K562 (cell line): ENCODE data around the gene KMO. TPM values are rescaled to one million over a fixed set of nuclear protein-coding genes. Genes with fewer than 3 reads are reported as not detected.

Experiments
- ATAC-seq: fragments of 200-7000 bp; cut with Tn5 transposase; 3 replicates; pipeline ENCODE4 v1.9.1; 2020; ENCODE audit warnings: moderate library complexity
- BruUV-seq: library from RNA; stranded (reverse); fragments of 400-500 nt; replicated peaks from 2 replicates; lab custom pipeline; 2021; lab: Mats Ljungman, UMichigan
- CTCF ChIA-PET: fragments of 300-600 bp; formaldehyde crosslinking; extraction: SDS; loops from one replicate; lab custom pipeline; 2021; ENCODE audit warnings: low intra/inter-chr PET ratio; lab: Yijun Ruan, JAX
- POLR2A ChIA-PET: fragments of 300-600, 350-650 bp; sonication (Branson Sonifier 250); formaldehyde crosslinking; extraction: SDS; loops from one replicate; lab custom pipeline; 2021; ENCODE audit warnings: antibody characterized with exemption, inconsistent platforms; lab: Yijun Ruan, JAX
- DNase-seq, 4 experiments: peaks; one replicate each; pipeline versions ENCODE4 v3.0.0 to v3.0.0-alpha.2; 2011 to 2018; ENCODE audit warnings: low spot score in 3 of 4, mixed read lengths in 3 of 4; ENCODE audit errors: extremely low read depth in 1 of 4
- FAIRE-seq: peaks from 2 replicates; lab custom pipeline; 2011; peaks lifted over from hg19 to GRCh38; lab: Jason Lieb, UNC
- H2AFZ ChIP-seq: 2 replicates; pipeline ENCODE4 v1.6.0; 2011; ENCODE audit warnings: low read depth, low read length, control low read depth, inconsistent platforms
- H3K27ac ChIP-seq: fragments of 200-600 bp; 3 replicates; pipeline ENCODE4 v1.8.0; 2011; ENCODE audit warnings: low read depth, mild to moderate bottlenecking, control low read depth, inconsistent platforms, low read length, moderate library complexity, mixed read lengths; ENCODE audit errors: extremely low read depth
- H3K27me3 ChIP-seq, 2 experiments: fragments of 300-600 bp in 1 of 2; 2 replicates in 1 of 2; 3 replicates in 1 of 2; pipeline versions ENCODE4 v1.6.0 to v1.8.0; 2011; ENCODE audit warnings: inconsistent platforms in 2 of 2, low read length in 2 of 2, mild to moderate bottlenecking in 1 of 2, mixed read lengths in 1 of 2, moderate library complexity in 1 of 2; ENCODE audit not compliant: control insufficient read depth in 2 of 2, insufficient read depth in 2 of 2
- H3K36me3 ChIP-seq: fragments of 300-600 bp; 3 replicates; pipeline ENCODE4 v1.8.0; 2011; ENCODE audit warnings: mild to moderate bottlenecking, low read length, inconsistent platforms; ENCODE audit not compliant: control insufficient read depth, insufficient read depth
- H3K4me1 ChIP-seq, 2 experiments: fragments of 200-600 bp in 1 of 2; replicated peaks in 1 of 2; 2 replicates in 1 of 2; 3 replicates in 1 of 2; pipeline versions ENCODE4 v1.5.1 to v1.8.0; 2011; ENCODE audit warnings: inconsistent platforms in 2 of 2, low read length in 2 of 2, mild to moderate bottlenecking in 1 of 2, mixed read lengths in 1 of 2, moderate library complexity in 1 of 2; ENCODE audit not compliant: control insufficient read depth in 2 of 2, insufficient read depth in 2 of 2
- H3K4me2 ChIP-seq: 2 replicates; pipeline ENCODE4 v1.6.1; 2011; ENCODE audit warnings: low read length, control low read depth, inconsistent platforms, mixed read lengths; ENCODE audit not compliant: insufficient read depth
- H3K4me3 ChIP-seq: fragments of 200-600 bp; sonication (generic), shearing (Covaris generic); 2 replicates; pipeline ENCODE4 v1.5.1; 2016; ENCODE audit warnings: control low read depth, inconsistent platforms
- H3K79me2 ChIP-seq: fragments of 200-600 bp; 3 replicates; pipeline ENCODE4 v1.8.0; 2011; ENCODE audit warnings: low read length, inconsistent platforms; ENCODE audit not compliant: control insufficient read depth, insufficient read depth
- H3K9ac ChIP-seq, 2 experiments: 2 replicates each; pipeline versions ENCODE4 v1.6.0 to v1.6.1; 2011; ENCODE audit warnings: low read depth in 2 of 2, low read length in 2 of 2, control low read depth in 1 of 2, inconsistent platforms in 1 of 2, mild to moderate bottlenecking in 1 of 2, mixed read lengths in 1 of 2; ENCODE audit not compliant: insufficient read depth in 1 of 2
- H3K9me1 ChIP-seq: one replicate; pipeline ENCODE4 v1.6.0; 2011; ENCODE audit warnings: inconsistent platforms, mild to moderate bottlenecking, low read length, moderate library complexity; ENCODE audit not compliant: control insufficient read depth, insufficient read depth
- H3K9me3 ChIP-seq: replicated peaks from 2 replicates; pipeline ENCODE4 v1.5.1; 2011; ENCODE audit warnings: low read depth, low read length, inconsistent platforms; ENCODE audit not compliant: control insufficient read depth, insufficient read depth
- H4K20me1 ChIP-seq: replicated peaks from 2 replicates; pipeline ENCODE4 v1.6.1; 2011; ENCODE audit warnings: low read length, inconsistent platforms, mixed read lengths; ENCODE audit not compliant: control insufficient read depth, insufficient read depth
- ARID1B ChIP-seq: fragments of 450-650 bp; IDR thresholded peaks from 2 replicates; pipeline ENCODE4 v1.6.1; 2016; ENCODE audit warnings: antibody characterized with exemption, mild to moderate bottlenecking, inconsistent platforms
- BCL6 ChIP-seq: fragments of 250-450 bp; sonication (Bioruptor Pico); IDR thresholded peaks from 2 replicates; pipeline ENCODE4 v1.4.0; 2020
- BRF1 ChIP-seq: IDR thresholded peaks from 3 replicates; pipeline ENCODE4 v1.6.1; 2011; ENCODE audit warnings: borderline replicate concordance, mild to moderate bottlenecking; ENCODE audit not compliant: insufficient read length; ENCODE audit errors: extremely low read depth
- ELF4 ChIP-seq: fragments of 450-650 bp; formaldehyde crosslinking; IDR thresholded peaks from 2 replicates; pipeline ENCODE4 v1.4.0; 2022; ENCODE audit warnings: missing genetic modification characterization
- ILK ChIP-seq: fragments of 450-650 bp; IDR thresholded peaks from 2 replicates; pipeline ENCODE4 v1.6.1; 2016; ENCODE audit warnings: missing genetic modification characterization, low read depth, mild to moderate bottlenecking, missing compliant biosample characterization, moderate library complexity, borderline replicate concordance
- JUND ChIP-seq, 2 experiments: IDR thresholded peaks; 2 replicates in 1 of 2; 3 replicates in 1 of 2; pipeline ENCODE4 v1.6.1; 2011; ENCODE audit warnings: borderline replicate concordance in 2 of 2, low read depth in 2 of 2, low read length in 2 of 2, improper control_type of control experiment in 1 of 2, missing biosample characterization in 1 of 2, missing genetic modification characterization in 1 of 2, missing genetic modification reagents in 1 of 2
- NCOR1 ChIP-seq: fragments of 450-650 bp; IDR thresholded peaks from 2 replicates; pipeline ENCODE4 v1.6.1; 2016; ENCODE audit warnings: mild to moderate bottlenecking, moderate library complexity
- SAP30 ChIP-seq: fragments of 200-600 bp; sonication (generic); IDR thresholded peaks from 2 replicates; pipeline ENCODE4 v1.6.1; 2012; ENCODE audit warnings: borderline replicate concordance, low read depth, mild to moderate bottlenecking, moderate library complexity, low read length, control low read depth, inconsistent platforms; ENCODE audit not compliant: insufficient read depth, poor library complexity, severe bottlenecking
- SREBF1 ChIP-seq: fragments of 150-350 bp; IDR thresholded peaks from 2 replicates; pipeline ENCODE4 v1.6.1; 2014; ENCODE audit warnings: antibody characterized with exemption, low read depth, low read length, borderline replicate concordance
- TCFL5 ChIP-seq: fragments of 250-450 bp; sonication (Bioruptor Pico); conservative IDR thresholded peaks from 2 replicates; pipeline ENCODE4 v1.6.1; 2021; ENCODE audit warnings: mild to moderate bottlenecking, moderate library complexity, matching md5 sums
- TFAP4 ChIP-seq: sonication (generic); formaldehyde crosslinking; IDR thresholded peaks from 2 replicates; pipeline ENCODE4 v1.8.0; 2022; ENCODE audit warnings: missing genetic modification reagents, mild to moderate bottlenecking, moderate library complexity, borderline replicate concordance
- YBX1 ChIP-seq: fragments of 450-650 bp; IDR thresholded peaks from 2 replicates; pipeline ENCODE4 v1.7.1; 2016; ENCODE audit warnings: mild to moderate bottlenecking
- ZC3H8 ChIP-seq: fragments of 450-650 bp; IDR thresholded peaks from 2 replicates; pipeline ENCODE4 v1.6.1; 2017
- ZKSCAN3 ChIP-seq: fragments of 250-450 bp; sonication (Bioruptor Pico); IDR thresholded peaks from 2 replicates; pipeline ENCODE4 v1.4.0; 2020
- ZNF197 ChIP-seq: fragments of 200-800 bp; sonication (Bioruptor generic); IDR thresholded peaks from 2 replicates; pipeline ENCODE4 v1.6.1; 2016; ENCODE audit warnings: low read depth, missing genetic modification characterization, missing compliant biosample characterization
- ZNF282 ChIP-seq: sonication (generic); formaldehyde crosslinking; IDR thresholded peaks from 2 replicates; pipeline ENCODE4 v1.8.1; 2023; ENCODE audit warnings: missing genetic modification reagents
- ZNF347 ChIP-seq: fragments of 450-650 bp; formaldehyde crosslinking; IDR thresholded peaks from 2 replicates; pipeline ENCODE4 v1.4.0; 2020; ENCODE audit warnings: low read depth, mild to moderate bottlenecking, moderate library complexity
- ZNF76 ChIP-seq: fragments of 250-450 bp; sonication (Bioruptor Pico); IDR thresholded peaks from 2 replicates; pipeline ENCODE4 v1.4.0; 2020; ENCODE audit warnings: mild to moderate bottlenecking, moderate library complexity, borderline replicate concordance
- WGBS: fragments of 100-300 bp; shearing (Covaris generic); methylation state at CpG from one replicate; pipeline ENCODE4 v1.1.6; 2016; ENCODE audit warnings: low coverage, mixed read lengths; ENCODE audit not compliant: insufficient coverage; ENCODE audit errors: missing lambda C conversion rate; 5-methylcytosine and 5-hydroxymethylcytosine counted together
- in situ Hi-C: fragments of 300-500 bp; cut with MboI; formaldehyde crosslinking; loops from 4 replicates; pipeline ENCODE4 v1.15.0; 2018; ENCODE audit warnings: inconsistent platforms, mixed read lengths
- intact Hi-C: fragments of 100-400 bp; cut with micrococcal nuclease; formaldehyde crosslinking; loops from 2 replicates; pipeline ENCODE4 v1.14.2; 2022
- polyA plus RNA-seq, 8 experiments: library from polyadenylated mRNA; depleted of rRNA in 4 of 8; stranded (reverse) in 5 of 8; unstranded in 3 of 8; fragments of >200 nt; fragmentation: Nextera tagmentation in 2 of 8; fragmentation: Illumina TruSeq in 1 of 8; extraction: Ambion mirVana in 2 of 8; extraction: Trizol in 1 of 8; gene quantifications; 2 replicates each; pipeline versions ENCODE4 v1.2.1 to v1.2.3, GENCODE V29; 2011 to 2014; ENCODE audit warnings: inconsistent platforms in 1 of 8, missing spikeins in 1 of 8
- total RNA-seq, 7 experiments: library from RNA; depleted of rRNA in 6 of 7; stranded (reverse); fragments of >200 nt in 6 of 7; fragmentation: Illumina TruSeq in 2 of 7; extraction: Trizol in 2 of 7; gene quantifications; 2 replicates each; pipeline versions ENCODE4 v1.2.1 to v1.2.3, GENCODE V29; 2011 to 2021; ENCODE audit warnings: low replicate concordance in 1 of 7
- TF ChIP-seq, protein P1 (sequence below): fragments of 450-650 bp; IDR thresholded peaks from 2 replicates; pipeline ENCODE4 v1.6.1; 2016

The KMO gene
- total and polyA plus RNA-seq, 9 of the 15 experiments (the other 6 are each of a cell fraction or from before 2014, with no cell fraction given), result 0.01 to 0.11 (median 0.01) TPM; not detected in 6

- TF ChIP-seq ARID1B (0 out of 2 replicates have a peak, but pooled peaks have one; percentile 26), ZNF197 (CRISPR knock-in tag) (no peak), ELF4 (CRISPR knock-in tag) (0 out of 2 replicates have a peak, but pooled peaks have one; percentile 46), BCL6 (no peak), ZNF347 (CRISPR knock-in tag) (no peak), ZC3H8 (0 out of 2 replicates have a peak, but pooled peaks have one; percentile 26), YBX1 (peak; percentile 70; the same call in 1 of the 2 replicates), NCOR1 (no peak), TCFL5 (CRISPR knock-in tag) (no peak)
- TF ChIP-seq, all 486 proteins: peak for 19
These were observed 75.3 kb downstream of the KMO start (continued) for GRCh38 chr1:241607497-241607896.

DNA sequence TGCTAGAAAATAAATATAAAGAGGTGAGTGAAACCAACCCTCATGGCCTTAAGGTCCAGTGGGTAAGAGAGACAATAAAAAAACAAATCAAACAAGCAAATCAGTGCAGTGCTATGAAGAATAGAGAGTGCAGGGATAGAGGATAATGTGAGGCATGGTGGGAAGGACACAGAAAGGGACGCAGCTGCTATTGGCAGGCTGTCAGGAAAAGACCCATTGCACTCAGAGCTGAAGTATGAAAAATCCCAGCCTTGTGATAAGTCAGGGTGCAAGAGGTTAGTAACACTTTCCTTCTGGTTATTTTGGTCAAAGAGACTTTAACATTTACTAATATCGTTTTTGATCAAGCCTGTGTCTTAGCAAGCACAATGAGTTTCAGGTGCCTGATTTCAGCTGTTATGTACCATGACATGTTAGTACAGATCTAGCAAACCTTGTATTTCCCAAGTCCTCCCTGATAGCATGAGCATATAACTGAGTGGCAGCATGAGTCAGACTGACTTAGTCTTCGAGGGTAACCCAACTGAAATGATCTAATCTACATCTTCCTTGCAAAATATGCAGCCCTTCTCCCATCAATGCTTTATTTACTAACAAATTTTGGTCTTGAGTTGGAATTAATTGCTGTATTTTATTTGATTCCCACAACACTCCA, 76.3 kb downstream of the KMO start:
- Histone ChIP-seq H4K20me1 (no peaks in the 10 kb centered on the region), H3K4me3 (no peak overlapping the region), H3K27ac (no peak overlapping the region), H3K4me1 (peaks cover 7 to 24% of the 10 kb centered on the region in 2 experiments), H3K4me2 (no peak overlapping the region), H3K9me3 (no peaks in the 10 kb centered on the region), H3K79me2 (no peaks in the 10 kb centered on the region), H3K36me3 (no peaks in the 10 kb centered on the region; the same call in 2 of the 3 replicates), H3K9me1 (no peaks in the 10 kb centered on the region), H3K9ac (no peak overlapping the region), H2AFZ (no peak overlapping the region), H3K27me3 (no peaks in the 10 kb centered on the region)
- DNase-seq (no peak), FAIRE-seq (no peak), ATAC-seq (no peak)
- in situ Hi-C loops (loop anchor here (25.0 kb wide), 1 partner anchor 379 kb away; the partner anchor contains the start of gene MAP1LC3C), intact Hi-C loops (no loop called here)
- ChIA-PET POLR2A (interaction anchor here (0.7 kb wide), 2 partner anchors 11 to 19 kb away, joined by 4 read pairs; no protein-coding TSS in a partner anchor), CTCF (no interaction called here)
- no TSS peak for BruUV-seq
- 9% methylated on average over 3 of the region's 3 CpGs for WGBS
- TF ChIP-seq ARID1B (peak; percentile 22; the same call in 1 of the 2 replicates), SAP30 (no peak), BRF1 (no peak), ZNF76 (CRISPR knock-in tag) (no peak), ZKSCAN3 (CRISPR knock-in tag) (no peak), ILK (tag) (no peak), SREBF1 (no peak), ZNF282 (no peak), JUND (IDR thresholded peaks at IDR 0.05; ENCODE audit: borderline replicate concordance, low read depth, low read length) (peak; percentile 65; the same call in 1 of the 2 replicates), JUND (tag; IDR thresholded peaks at IDR 0.05; ENCODE audit: borderline replicate concordance, low read depth, low read length) (peak; percentile 55; the same call in 1 of the 3 replicates), TFAP4 (no peak)
- TF ChIP-seq, protein P1, sequence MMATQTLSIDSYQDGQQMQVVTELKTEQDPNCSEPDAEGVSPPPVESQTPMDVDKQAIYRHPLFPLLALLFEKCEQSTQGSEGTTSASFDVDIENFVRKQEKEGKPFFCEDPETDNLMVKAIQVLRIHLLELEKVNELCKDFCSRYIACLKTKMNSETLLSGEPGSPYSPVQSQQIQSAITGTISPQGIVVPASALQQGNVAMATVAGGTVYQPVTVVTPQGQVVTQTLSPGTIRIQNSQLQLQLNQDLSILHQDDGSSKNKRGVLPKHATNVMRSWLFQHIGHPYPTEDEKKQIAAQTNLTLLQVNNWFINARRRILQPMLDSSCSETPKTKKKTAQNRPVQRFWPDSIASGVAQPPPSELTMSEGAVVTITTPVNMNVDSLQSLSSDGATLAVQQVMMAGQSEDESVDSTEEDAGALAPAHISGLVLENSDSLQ, result peak; percentile 37; the same call in 1 of the 2 replicates
